GM18520 (cell line): Measurements from ENCODE around the gene RGS17.
"Not testable (repeated sequence)": the region's sequence is repeated elsewhere in the genome, so short reads cannot be mapped to it uniquely, and the experiment has no call there.

Source experiments
- ATAC-seq: cut with Tn5 transposase; IDR thresholded peaks from one replicate; pipeline ENCODE4 v1.9.1; 2021; ENCODE audit not compliant: unreplicated experiment

Gene RGS17

GRCh38 chr6:153125032-153125431 lies 6.0 kb downstream of the RGS17 start:
- no peak for ATAC-seq

- no peak for ATAC-seq
Measured at GRCh38 chr6:153123801-153124200, 7.3 kb downstream of the RGS17 start.

- no peak for ATAC-seq
Measured at GRCh38 chr6:153121311-153121710, 9.8 kb downstream of the RGS17 start.

GRCh38 chr6:153117986-153118879 lies 12.8 kb downstream of the RGS17 start:
- peak; percentile 98 for ATAC-seq

GRCh38 chr6:153111082-153111481 lies 20.0 kb downstream of the RGS17 start:
- not testable (repeated sequence) for ATAC-seq

- ATAC-seq = not testable (repeated sequence)
Measured at GRCh38 chr6:153110612-153111011, 20.5 kb downstream of the RGS17 start.

- no peak for ATAC-seq
Measured at GRCh38 chr6:153108315-153108714, 22.8 kb downstream of the RGS17 start.

- ATAC-seq = no peak
Measured at GRCh38 chr6:153106021-153106420, 25.1 kb downstream of the RGS17 start.

- ATAC-seq = no peak
Measured at GRCh38 chr6:153104220-153104619, 26.9 kb downstream of the RGS17 start.

GRCh38 chr6:153103319-153103655 lies 27.8 kb downstream of the RGS17 start:
- no peak for ATAC-seq

GRCh38 chr6:153102605-153103318 lies 28.3 kb downstream of the RGS17 start:
- no peak for ATAC-seq

GRCh38 chr6:153101461-153101860 lies 29.6 kb downstream of the RGS17 start:
- no peak for ATAC-seq

GRCh38 chr6:153099636-153100035 lies 31.4 kb downstream of the RGS17 start:
- no peak for ATAC-seq

GRCh38 chr6:153096792-153097191 lies 34.3 kb downstream of the RGS17 start:
- no peak for ATAC-seq

GRCh38 chr6:153096031-153096430 lies 35.1 kb downstream of the RGS17 start:
- ATAC-seq = no peak

- ATAC-seq = peak; percentile 80
Measured at GRCh38 chr6:153092082-153093013, 38.7 kb downstream of the RGS17 start.

- ATAC-seq = no peak
Measured at GRCh38 chr6:153090241-153090930, 40.7 kb downstream of the RGS17 start.

- no peak for ATAC-seq
Measured at GRCh38 chr6:153088796-153089195, 42.3 kb downstream of the RGS17 start.

GRCh38 chr6:153087436-153087835 lies 43.6 kb downstream of the RGS17 start:
- ATAC-seq = no peak

- ATAC-seq = peak; percentile 41
Measured at GRCh38 chr6:153086225-153086990, 44.7 kb downstream of the RGS17 start.
